ENCODE measurements around the gene RNF181.
"Not testable (repeated sequence)": the region's sequence is repeated elsewhere in the genome, so short reads cannot be mapped to it uniquely, and the experiment has no call there.

RNF181 gene

GRCh38 chr2:85615413-85615728 is 19.8 kb downstream of the RNF181 start:
- no peak for DNase-seq (ENCODE audit: low read depth)
- no peak overlapping the region for H3K4me3 ChIP-seq (ENCODE audit: low read length)
- TF ChIP-seq CTCF (IDR thresholded peaks at IDR 0.05; ENCODE audit: insufficient read depth, low read depth, low read length, missing control alignments), result no peak

DNA sequence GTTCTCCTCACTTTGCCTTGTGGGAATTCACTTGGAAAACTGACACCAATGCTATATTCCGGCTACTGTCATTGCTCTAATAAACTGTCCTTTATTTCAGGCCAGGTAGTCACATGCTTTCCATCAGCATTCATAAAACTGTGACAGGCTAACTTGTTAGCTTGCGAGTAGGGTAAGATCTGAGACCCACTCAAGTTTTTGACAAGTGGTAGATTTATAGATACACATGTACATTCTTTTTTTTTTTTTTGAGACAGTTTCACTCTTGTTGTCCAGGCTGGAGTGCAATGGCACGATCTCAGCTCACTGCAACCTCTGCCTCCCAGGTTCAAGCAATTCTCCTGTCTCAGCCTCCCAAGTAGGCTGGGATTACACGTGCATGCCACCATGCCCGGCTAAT is 22.2 kb downstream of the RNF181 start:
- not testable (repeated sequence) for DNase-seq (ENCODE audit: low read depth); H3K4me3 ChIP-seq (ENCODE audit: low read length)

GRCh38 chr2:85619617-85620016 is 24.1 kb downstream of the RNF181 start:
- no peak for TF ChIP-seq CTCF (IDR thresholded peaks at IDR 0.05; ENCODE audit: insufficient read depth, low read depth, low read length, missing control alignments)

GRCh38 chr2:85621338-85621737 is 25.8 kb downstream of the RNF181 start:
- no peak for TF ChIP-seq CTCF (IDR thresholded peaks at IDR 0.05; ENCODE audit: insufficient read depth, low read depth, low read length, missing control alignments)
- no peak overlapping the region for H3K4me3 ChIP-seq (ENCODE audit: low read length)
- no peak for DNase-seq (ENCODE audit: low read depth)

More at GRCh38 chr2:85619617-85620016, 24.1 kb downstream of the RNF181 start:
- DNase-seq (ENCODE audit: low read depth), result peak; percentile 43
- no peak overlapping the region for H3K4me3 ChIP-seq (ENCODE audit: low read length)

GRCh38 chr2:85623991-85624390 is 28.4 kb downstream of the RNF181 start:
- no peak for TF ChIP-seq CTCF (IDR thresholded peaks at IDR 0.05; ENCODE audit: insufficient read depth, low read depth, low read length, missing control alignments)
- no peak overlapping the region for H3K4me3 ChIP-seq (ENCODE audit: low read length)
- no peak for DNase-seq (ENCODE audit: low read depth)

GRCh38 chr2:85628658-85629057 is 33.1 kb downstream of the RNF181 start:
- TF ChIP-seq CTCF (IDR thresholded peaks at IDR 0.05; ENCODE audit: insufficient read depth, low read depth, low read length, missing control alignments), result no peak
- H3K4me3 ChIP-seq (ENCODE audit: low read length), result no peak overlapping the region
- DNase-seq (ENCODE audit: low read depth), result no peak

GRCh38 chr2:85631316-85631715 is 35.8 kb downstream of the RNF181 start:
- no peak overlapping the region for H3K4me3 ChIP-seq (ENCODE audit: low read length)
- TF ChIP-seq CTCF (IDR thresholded peaks at IDR 0.05; ENCODE audit: insufficient read depth, low read depth, low read length, missing control alignments), result no peak
- DNase-seq (ENCODE audit: low read depth), result no peak

DNA sequence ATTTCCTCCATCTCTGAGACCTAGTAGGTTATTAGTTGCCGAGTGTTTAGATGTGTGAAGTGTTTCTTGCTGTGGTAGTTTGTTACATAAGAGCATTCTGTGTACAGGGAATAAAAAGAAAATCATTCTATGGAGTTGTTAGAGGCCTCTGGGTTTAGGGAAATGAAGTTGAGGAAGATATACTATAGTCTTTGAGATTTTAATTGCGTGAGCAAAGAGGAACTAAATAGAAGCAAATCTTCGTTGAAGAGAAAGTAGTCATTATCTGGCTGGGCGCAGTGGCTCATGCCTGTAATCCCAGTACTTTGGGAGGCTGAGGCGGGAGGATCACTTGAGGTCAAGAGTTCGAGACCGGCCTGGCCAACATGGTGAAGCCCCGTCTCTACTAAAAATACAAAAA is 39.5 kb downstream of the RNF181 start:
- DNase-seq (ENCODE audit: low read depth), result no peak
- H3K4me3 ChIP-seq (ENCODE audit: low read length), result no peak overlapping the region
- TF ChIP-seq CTCF (IDR thresholded peaks at IDR 0.05; ENCODE audit: insufficient read depth, low read depth, low read length, missing control alignments), result no peak
